ENCODE measurements around the gene SETD1B. TPM values are rescaled to one million over a fixed set of nuclear protein-coding genes. Genes with fewer than 3 reads are reported as not detected.
A peak's percentile ranks its signal among the peaks of the same experiment; 100 is the strongest.

The SETD1B gene
- total RNA-seq, 1 experiment from 2014 or later = 40.4 TPM

DNA sequence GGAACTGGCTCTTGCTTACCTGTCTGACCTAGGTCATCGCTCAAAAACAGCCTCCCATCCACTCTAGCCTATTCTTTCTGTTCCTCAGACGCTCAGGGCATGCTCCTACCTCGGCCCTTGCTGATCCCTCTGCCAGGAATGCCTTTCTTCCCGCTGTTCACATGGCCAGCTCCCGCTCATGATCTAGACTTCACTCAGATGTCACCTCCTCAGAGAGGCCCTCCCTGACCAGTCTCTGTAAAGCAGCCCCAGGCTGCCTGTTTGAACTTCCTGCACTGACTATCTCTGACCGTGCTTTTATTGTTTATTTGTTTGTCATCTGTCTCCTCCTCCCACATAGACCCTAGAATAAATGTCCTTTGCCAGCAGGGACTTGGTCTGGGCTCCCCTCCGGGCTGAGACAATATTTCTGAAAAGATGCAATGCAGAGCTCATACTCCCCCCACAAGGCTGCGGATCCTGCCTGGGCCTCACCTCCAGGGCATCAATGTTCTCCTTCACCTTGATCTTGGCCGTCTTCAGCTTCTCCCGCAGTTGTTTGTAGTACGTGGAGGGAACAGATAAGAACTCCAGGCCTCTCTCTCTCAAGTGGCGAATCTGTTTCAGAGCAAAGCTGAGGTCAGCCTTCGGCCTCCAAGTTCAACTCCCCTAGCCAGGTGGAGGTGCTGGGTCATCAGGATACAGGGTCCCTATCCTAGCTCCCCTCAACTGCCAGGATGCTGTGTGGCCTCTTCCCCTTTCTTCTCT, 39.6 kb downstream of the SETD1B start:
- H3K14ac ChIP-seq (ENCODE audit: insufficient read depth, low read length) = no peak overlapping the region
- no peaks in the 10 kb centered on the region for H3K79me1 ChIP-seq (ENCODE audit: insufficient read depth, low read depth, low read length, poor library complexity, severe bottlenecking)
- H3K4me3 Mint-ChIP-seq = no peak overlapping the region
- peaks cover 3% of the 10 kb centered on the region for H4K20me1 ChIP-seq (ENCODE audit: control insufficient read depth, insufficient read depth, insufficient read length)
- no peak overlapping the region for H2BK5ac ChIP-seq (ENCODE audit: insufficient read length, low read length)
- no peak overlapping the region for H2BK120ac ChIP-seq (ENCODE audit: low read depth, low read length, poor library complexity, severe bottlenecking)
- no peak overlapping the region for H2BK12ac ChIP-seq (ENCODE audit: insufficient read length, low read depth, low read length)
- H3K9me3 ChIP-seq (ENCODE audit: control insufficient read depth, low read depth, low read length) = no peaks in the 10 kb centered on the region
- no peak overlapping the region for H3K4ac ChIP-seq (ENCODE audit: low read depth, low read length)
- H3T11ph ChIP-seq (ENCODE audit: low read length) = no peak overlapping the region
- H3K27ac ChIP-seq (ENCODE audit: insufficient read length, low read depth, low read length) = no peak overlapping the region
- no peak overlapping the region for H3K23ac ChIP-seq (ENCODE audit: insufficient read length, low read depth, low read length)
- H3K27me3 ChIP-seq (ENCODE audit: insufficient read depth, low read length) = no peaks in the 10 kb centered on the region
- no peaks in the 10 kb centered on the region for H3K23me2 ChIP-seq (ENCODE audit: insufficient read length, low read depth, low read length, poor library complexity, severe bottlenecking)
- H2AK5ac ChIP-seq (ENCODE audit: insufficient read length, low read length) = no peak overlapping the region
- H3K27me3 Mint-ChIP-seq (ENCODE audit: low read depth) = peaks cover 9% of the 10 kb centered on the region
- no peaks in the 10 kb centered on the region; a peak in 2 of 5 replicates for H3K9me3 Mint-ChIP-seq
- no peak overlapping the region for H3K18ac ChIP-seq (ENCODE audit: insufficient read length, low read depth, low read length)
- TF ChIP-seq, protein P1, sequence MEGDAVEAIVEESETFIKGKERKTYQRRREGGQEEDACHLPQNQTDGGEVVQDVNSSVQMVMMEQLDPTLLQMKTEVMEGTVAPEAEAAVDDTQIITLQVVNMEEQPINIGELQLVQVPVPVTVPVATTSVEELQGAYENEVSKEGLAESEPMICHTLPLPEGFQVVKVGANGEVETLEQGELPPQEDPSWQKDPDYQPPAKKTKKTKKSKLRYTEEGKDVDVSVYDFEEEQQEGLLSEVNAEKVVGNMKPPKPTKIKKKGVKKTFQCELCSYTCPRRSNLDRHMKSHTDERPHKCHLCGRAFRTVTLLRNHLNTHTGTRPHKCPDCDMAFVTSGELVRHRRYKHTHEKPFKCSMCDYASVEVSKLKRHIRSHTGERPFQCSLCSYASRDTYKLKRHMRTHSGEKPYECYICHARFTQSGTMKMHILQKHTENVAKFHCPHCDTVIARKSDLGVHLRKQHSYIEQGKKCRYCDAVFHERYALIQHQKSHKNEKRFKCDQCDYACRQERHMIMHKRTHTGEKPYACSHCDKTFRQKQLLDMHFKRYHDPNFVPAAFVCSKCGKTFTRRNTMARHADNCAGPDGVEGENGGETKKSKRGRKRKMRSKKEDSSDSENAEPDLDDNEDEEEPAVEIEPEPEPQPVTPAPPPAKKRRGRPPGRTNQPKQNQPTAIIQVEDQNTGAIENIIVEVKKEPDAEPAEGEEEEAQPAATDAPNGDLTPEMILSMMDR (conservative IDR thresholded peaks at IDR 0.05) = no peak
- no CpG with 5 or more reads among the region's 13 CpGs for WGBS (ENCODE audit: extremely low coverage, insufficient read length, low lambda C conversion rate)
- H3K4me1 ChIP-seq (ENCODE audit: insufficient read depth, low read length) = no peaks in the 10 kb centered on the region
- H4K5ac ChIP-seq (ENCODE audit: insufficient read length, low read depth, low read length) = no peak overlapping the region
- peaks cover 13 to 21% of the 10 kb centered on the region in 2 experiments for H3K4me1 Mint-ChIP-seq
- no peak overlapping the region for H4K91ac ChIP-seq (ENCODE audit: insufficient read length, low read depth, low read length)
- H2BK15ac ChIP-seq (ENCODE audit: low read depth, low read length) = no peak overlapping the region
- no peak overlapping the region for H3K9ac ChIP-seq (ENCODE audit: extremely low read depth, insufficient read length, low read length)
- no peak overlapping the region for H2BK20ac ChIP-seq (ENCODE audit: low read depth, low read length, poor library complexity, severe bottlenecking)
- no peaks in the 10 kb centered on the region for H3K36me3 Mint-ChIP-seq (ENCODE audit: insufficient read depth in 1 of 3, low read depth in 3 of 3)
- DNase-seq = no peak
- peak overlapping the region in 2 of 3 experiments; percentile 54 to 56; a peak in 3 of 7 replicates for H3K27ac Mint-ChIP-seq
- H4K8ac ChIP-seq (replicated peaks; ENCODE audit: insufficient read length, low read depth, low read length) = no peak overlapping the region
- no peak overlapping the region for H2AFZ ChIP-seq (ENCODE audit: low read length)
- no peaks in the 10 kb centered on the region for H3K79me2 ChIP-seq (ENCODE audit: insufficient read depth, low read length)
- H3K4me2 ChIP-seq (ENCODE audit: insufficient read depth, insufficient read length, low read length) = no peak overlapping the region
- H3K56ac ChIP-seq (ENCODE audit: insufficient read length, low read depth, low read length) = no peak overlapping the region

All from H9 (cell line).